GM12878 (cell line): ENCODE data around the gene DNAH9. TPM values are rescaled to one million over a fixed set of nuclear protein-coding genes. Genes with fewer than 3 reads are reported as not detected.

Experiments used
- ATAC-seq: fragments of 200-7000 bp; cut with Tn5 transposase; 3 replicates; pipeline ENCODE4 v1.9.1; 2020; ENCODE audit warnings: mild to moderate bottlenecking, moderate library complexity
- BruUV-seq: library from RNA; stranded (reverse); fragments of 400-500 nt; replicated peaks from 2 replicates; lab custom pipeline; 2021; lab: Mats Ljungman, UMichigan
- CTCF ChIA-PET: fragments of 300-600 bp; sonication (Branson Sonifier 250); formaldehyde crosslinking; extraction: SDS; loops from one replicate; lab custom pipeline; 2021; ENCODE audit warnings: inconsistent platforms; lab: Yijun Ruan, JAX
- POLR2A ChIA-PET: fragments of 350-600 bp; formaldehyde crosslinking; extraction: SDS; loops from one replicate; lab custom pipeline; 2021; ENCODE audit warnings: inconsistent platforms; lab: Charles Lee
- RAD21 ChIA-PET: fragments of 300-600 bp; sonication (Branson Sonifier 250); formaldehyde crosslinking; loops from one replicate; lab custom pipeline; 2023; ENCODE audit warnings: antibody characterized with exemption; ENCODE audit not compliant: unreplicated experiment; lab: Charles Lee
- SMC1A ChIA-PET: fragments of 300-600 bp; sonication (Branson Sonifier 250); formaldehyde crosslinking; loops from one replicate; lab custom pipeline; 2023; ENCODE audit not compliant: unreplicated experiment, uncharacterized antibody; lab: Charles Lee
- DNase-seq: peaks from one replicate; pipeline ENCODE4 v3.0.0-alpha.2; 2011; ENCODE audit warnings: low read depth, low spot score
- FAIRE-seq: peaks from 3 replicates; lab custom pipeline; 2011; peaks lifted over from hg19 to GRCh38; lab: Jason Lieb, UNC
- H2AFZ ChIP-seq: 2 replicates; pipeline ENCODE4 v1.6.0; 2011; ENCODE audit warnings: low read depth, low read length, control low read depth; ENCODE audit not compliant: control insufficient read depth
- H3K27ac ChIP-seq: 2 replicates; pipeline ENCODE4 v1.5.1; 2011; ENCODE audit warnings: control low read depth; ENCODE audit not compliant: control insufficient read depth, insufficient read depth
- H3K27me3 ChIP-seq, 2 experiments: replicated peaks in 1 of 2; 2 replicates each; pipeline versions ENCODE4 v1.6.0 to v1.6.1; 2011; ENCODE audit warnings: low read length in 1 of 2; ENCODE audit not compliant: control insufficient read depth in 2 of 2, insufficient read depth in 2 of 2
- H3K36me3 ChIP-seq, 2 experiments: 2 replicates each; pipeline ENCODE4 v1.5.1; 2011; ENCODE audit warnings: low read length in 1 of 2; ENCODE audit not compliant: control insufficient read depth in 2 of 2, insufficient read depth in 2 of 2
- H3K4me1 ChIP-seq: 2 replicates; pipeline ENCODE4 v1.6.1; 2011; ENCODE audit warnings: mild to moderate bottlenecking, low read length, moderate library complexity, mixed read lengths; ENCODE audit not compliant: control insufficient read depth, insufficient read depth
- H3K4me2 ChIP-seq: 2 replicates; pipeline ENCODE4 v1.6.0; 2011; ENCODE audit warnings: control low read depth; ENCODE audit not compliant: control insufficient read depth, insufficient read depth
- H3K4me3 ChIP-seq: fragments of 200-600 bp; sonication (generic); 2 replicates; pipeline ENCODE4 v1.5.1; 2016
- H3K79me2 ChIP-seq: 2 replicates; pipeline ENCODE4 v1.6.0; 2011; ENCODE audit warnings: low read length; ENCODE audit not compliant: control insufficient read depth, insufficient read depth
- H3K9ac ChIP-seq: 2 replicates; pipeline ENCODE4 v1.8.0; 2011; ENCODE audit warnings: low read length, control low read depth, mixed read lengths; ENCODE audit not compliant: control insufficient read depth, insufficient read depth
- H3K9me3 ChIP-seq: replicated peaks from 3 replicates; pipeline ENCODE4 v1.5.1; 2011; ENCODE audit warnings: mild to moderate bottlenecking, low read length; ENCODE audit not compliant: control insufficient read depth, insufficient read depth
- H4K20me1 ChIP-seq: 2 replicates; pipeline ENCODE4 v1.6.0; 2011; ENCODE audit not compliant: control insufficient read depth, insufficient read depth
- BACH1 ChIP-seq: fragments of 450-650 bp; IDR thresholded peaks from 2 replicates; pipeline ENCODE4 v1.6.1; 2017; ENCODE audit warnings: mild to moderate bottlenecking, borderline replicate concordance
- CBFB ChIP-seq: IDR thresholded peaks from 2 replicates; pipeline ENCODE4 v1.6.1; 2016; ENCODE audit warnings: antibody characterized with exemption, low read depth
- CHD1 ChIP-seq: IDR thresholded peaks from 2 replicates; pipeline ENCODE4 v1.6.1; 2012; ENCODE audit warnings: low read depth, low read length, improper control_type of control experiment
- DPF2 ChIP-seq: fragments of 450-650 bp; IDR thresholded peaks from 2 replicates; pipeline ENCODE4 v1.6.1; 2017; ENCODE audit warnings: mild to moderate bottlenecking
- EED ChIP-seq: sonication (generic); IDR thresholded peaks from 2 replicates; pipeline ENCODE4 v1.6.1; 2016; ENCODE audit warnings: antibody characterized with exemption, low read depth
- GABPA ChIP-seq: IDR thresholded peaks from 2 replicates; pipeline ENCODE4 v1.6.1; 2014; ENCODE audit warnings: antibody characterized with exemption, low read depth, mild to moderate bottlenecking, inconsistent platforms
- HDAC2 ChIP-seq: fragments of 200-600 bp; sonication (generic); IDR thresholded peaks from 2 replicates; pipeline ENCODE4 v1.6.1; 2017
- MEF2A ChIP-seq: IDR thresholded peaks from 2 replicates; pipeline ENCODE4 v1.6.1; 2011; ENCODE audit warnings: low read depth, mild to moderate bottlenecking, low read length, moderate library complexity; ENCODE audit not compliant: insufficient read depth
- MYB ChIP-seq: fragments of 150-350 bp; IDR thresholded peaks from 2 replicates; pipeline ENCODE4 v1.6.1; 2014; ENCODE audit warnings: mild to moderate bottlenecking, low read depth, low read length, borderline replicate concordance
- POLR2AphosphoS5 ChIP-seq: IDR thresholded peaks from 2 replicates; pipeline ENCODE4 v1.6.1; 2011; ENCODE audit warnings: mild to moderate bottlenecking, low read length, inconsistent platforms
- ZNF207 ChIP-seq: fragments of 450-650 bp; IDR thresholded peaks from 2 replicates; pipeline ENCODE4 v1.6.1; 2014; ENCODE audit warnings: antibody characterized with exemption, mild to moderate bottlenecking, borderline replicate concordance
- ZZZ3 ChIP-seq: IDR thresholded peaks from 2 replicates; pipeline ENCODE4 v1.6.1; 2011; ENCODE audit warnings: low read depth; ENCODE audit not compliant: control insufficient read depth, insufficient read length
- WGBS: methylation state at CpG from one replicate; pipeline ENCODE4 v1.1.6; 2016; ENCODE audit warnings: low lambda C conversion rate; ENCODE audit not compliant: insufficient replicate concordance, insufficient coverage; ENCODE audit errors: missing lambda C conversion rate; 5-methylcytosine and 5-hydroxymethylcytosine counted together
- in situ Hi-C: fragments of 300-500 bp; cut with MboI; formaldehyde crosslinking; loops from 9 replicates; pipeline ENCODE4 v1.14.3; 2018; ENCODE audit warnings: mixed read lengths
- intact Hi-C: fragments of 100-400 bp; cut with micrococcal nuclease; formaldehyde crosslinking; loops from one replicate; pipeline ENCODE4 v1.14.2; 2022; ENCODE audit not compliant: unreplicated experiment
- polyA plus RNA-seq, 11 experiments: library from polyadenylated mRNA; depleted of rRNA in 4 of 11; unstranded in 6 of 11; stranded (reverse) in 5 of 11; fragments of >200 nt; fragmentation: Nextera tagmentation in 4 of 11; fragmentation: Illumina TruSeq in 1 of 11; extraction: Ambion mirVana in 4 of 11; extraction: Trizol in 1 of 11; gene quantifications; 1 replicate in 1 of 11; 2 replicates in 10 of 11; pipeline versions ENCODE4 v1.2.1 to v1.2.3, GENCODE V29; 2011 to 2016; ENCODE audit warnings: inconsistent platforms in 2 of 11, missing spikeins in 2 of 11, low read depth in 1 of 11
- total RNA-seq, 4 experiments: library from RNA; depleted of rRNA in 3 of 4; stranded (reverse); fragments of >200 nt in 3 of 4; fragmentation: Illumina TruSeq in 1 of 4; extraction: Trizol in 1 of 4; gene quantifications; 2 replicates each; pipeline versions ENCODE4 v1.2.1 to v1.2.3, GENCODE V29; 2013 to 2021
- TF ChIP-seq, protein P1 (sequence below): fragments of 150-350 bp; IDR thresholded peaks from 2 replicates; pipeline ENCODE4 v1.6.1; 2016; ENCODE audit warnings: low read depth, low read length
- TF ChIP-seq, protein P2 (sequence below): fragments of 450-650 bp; IDR thresholded peaks from 2 replicates; pipeline ENCODE4 v1.6.1; 2018; ENCODE audit warnings: mild to moderate bottlenecking, low read depth, moderate library complexity; ENCODE audit not compliant: partially characterized antibody
- TF ChIP-seq, protein P3 (sequence below): fragments of 450-650 bp; formaldehyde crosslinking; IDR thresholded peaks from 2 replicates; pipeline ENCODE4 v1.5.0; 2022; ENCODE audit warnings: mild to moderate bottlenecking, missing genetic modification characterization

The DNAH9 gene
- total and polyA plus RNA-seq, 10 of the 15 experiments (the other 5 are each of a cell fraction or from before 2014, with no cell fraction given), result 0.10 to 0.40 (median 0.19) TPM; not detected in 7

DNA sequence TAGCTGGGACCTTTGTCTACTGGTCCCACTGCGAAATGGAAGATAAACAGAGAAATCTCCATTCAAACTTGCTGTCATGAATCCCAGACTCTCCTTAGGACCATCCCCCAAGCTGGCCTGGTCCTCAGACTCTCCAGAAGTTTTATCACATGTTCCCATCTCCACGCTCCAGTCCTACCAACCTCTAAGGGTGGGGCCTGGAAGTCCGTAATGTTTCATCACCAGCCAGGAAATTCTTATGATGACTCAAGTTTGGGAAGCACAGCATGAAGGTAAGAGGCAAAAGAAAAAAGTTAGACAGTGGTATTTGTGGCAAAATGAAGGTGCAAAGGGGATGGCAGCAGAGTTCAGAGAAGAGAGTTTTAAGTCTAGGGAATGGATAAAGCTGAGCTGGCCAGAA lies 346.3 kb downstream of the DNAH9 start (continued):
- no peak for TF ChIP-seq MYB
- TF ChIP-seq, all 136 proteins: peak for 0

DNA sequence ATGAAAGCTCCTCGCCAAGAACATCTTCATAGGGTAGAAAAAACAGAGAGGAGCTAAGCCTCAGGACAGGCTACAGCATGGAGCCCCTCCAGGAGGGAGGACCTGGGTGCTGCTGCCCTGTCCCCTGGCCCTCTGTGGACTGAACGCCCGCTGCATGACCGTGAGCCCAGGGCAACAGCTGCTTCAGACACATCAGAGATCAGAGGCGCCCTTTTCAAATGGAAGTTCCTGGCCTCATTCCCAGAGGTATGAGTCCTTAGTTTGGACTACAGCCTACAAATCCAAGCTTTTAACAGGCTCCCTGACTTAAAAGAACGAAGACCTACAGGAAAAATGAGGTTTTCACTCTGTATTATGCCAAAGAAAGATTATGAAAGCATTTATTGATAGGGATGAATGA lies 350.5 kb downstream of the DNAH9 start:
- FAIRE-seq (no peak), DNase-seq (no peak), ATAC-seq (no peak)
- no peak overlapping the region for H3K4me2 ChIP-seq
- intact Hi-C loops (no loop called here), in situ Hi-C loops (loop anchor here (25.0 kb wide), 1 partner anchor 1061 kb away; no protein-coding TSS in a partner anchor)
- no peaks in the 10 kb centered on the region; the same call in 2 of the 3 replicates for H3K9me3 ChIP-seq
- ChIA-PET POLR2A (no interaction called here), RAD21 (no interaction called here), SMC1A (interaction anchor here (0.7 kb wide), 1 partner anchor 12 kb away, joined by 3 read pairs; no protein-coding TSS in a partner anchor), CTCF (no interaction called here)
- no peaks in the 10 kb centered on the region for H3K4me1 ChIP-seq
- no peaks in the 10 kb centered on the region for H3K36me3 ChIP-seq
- H4K20me1 ChIP-seq, result no peaks in the 10 kb centered on the region
- H3K9ac ChIP-seq, result no peak overlapping the region
- H2AFZ ChIP-seq, result no peak overlapping the region
- 31% methylated on average over 6 of the region's 6 CpGs for WGBS
- no peaks in the 10 kb centered on the region for H3K27me3 ChIP-seq
- no peak overlapping the region for H3K27ac ChIP-seq
- H3K79me2 ChIP-seq, result no peaks in the 10 kb centered on the region
- no TSS peak for BruUV-seq
- no peak overlapping the region for H3K4me3 ChIP-seq
- no peak for TF ChIP-seq MEF2A
- TF ChIP-seq, protein P1, sequence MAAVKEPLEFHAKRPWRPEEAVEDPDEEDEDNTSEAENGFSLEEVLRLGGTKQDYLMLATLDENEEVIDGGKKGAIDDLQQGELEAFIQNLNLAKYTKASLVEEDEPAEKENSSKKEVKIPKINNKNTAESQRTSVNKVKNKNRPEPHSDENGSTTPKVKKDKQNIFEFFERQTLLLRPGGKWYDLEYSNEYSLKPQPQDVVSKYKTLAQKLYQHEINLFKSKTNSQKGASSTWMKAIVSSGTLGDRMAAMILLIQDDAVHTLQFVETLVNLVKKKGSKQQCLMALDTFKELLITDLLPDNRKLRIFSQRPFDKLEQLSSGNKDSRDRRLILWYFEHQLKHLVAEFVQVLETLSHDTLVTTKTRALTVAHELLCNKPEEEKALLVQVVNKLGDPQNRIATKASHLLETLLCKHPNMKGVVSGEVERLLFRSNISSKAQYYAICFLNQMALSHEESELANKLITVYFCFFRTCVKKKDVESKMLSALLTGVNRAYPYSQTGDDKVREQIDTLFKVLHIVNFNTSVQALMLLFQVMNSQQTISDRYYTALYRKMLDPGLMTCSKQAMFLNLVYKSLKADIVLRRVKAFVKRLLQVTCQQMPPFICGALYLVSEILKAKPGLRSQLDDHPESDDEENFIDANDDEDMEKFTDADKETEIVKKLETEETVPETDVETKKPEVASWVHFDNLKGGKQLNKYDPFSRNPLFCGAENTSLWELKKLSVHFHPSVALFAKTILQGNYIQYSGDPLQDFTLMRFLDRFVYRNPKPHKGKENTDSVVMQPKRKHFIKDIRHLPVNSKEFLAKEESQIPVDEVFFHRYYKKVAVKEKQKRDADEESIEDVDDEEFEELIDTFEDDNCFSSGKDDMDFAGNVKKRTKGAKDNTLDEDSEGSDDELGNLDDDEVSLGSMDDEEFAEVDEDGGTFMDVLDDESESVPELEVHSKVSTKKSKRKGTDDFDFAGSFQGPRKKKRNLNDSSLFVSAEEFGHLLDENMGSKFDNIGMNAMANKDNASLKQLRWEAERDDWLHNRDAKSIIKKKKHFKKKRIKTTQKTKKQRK, result no peak
- TF ChIP-seq CHD1, result no peak
- TF ChIP-seq, protein P2, sequence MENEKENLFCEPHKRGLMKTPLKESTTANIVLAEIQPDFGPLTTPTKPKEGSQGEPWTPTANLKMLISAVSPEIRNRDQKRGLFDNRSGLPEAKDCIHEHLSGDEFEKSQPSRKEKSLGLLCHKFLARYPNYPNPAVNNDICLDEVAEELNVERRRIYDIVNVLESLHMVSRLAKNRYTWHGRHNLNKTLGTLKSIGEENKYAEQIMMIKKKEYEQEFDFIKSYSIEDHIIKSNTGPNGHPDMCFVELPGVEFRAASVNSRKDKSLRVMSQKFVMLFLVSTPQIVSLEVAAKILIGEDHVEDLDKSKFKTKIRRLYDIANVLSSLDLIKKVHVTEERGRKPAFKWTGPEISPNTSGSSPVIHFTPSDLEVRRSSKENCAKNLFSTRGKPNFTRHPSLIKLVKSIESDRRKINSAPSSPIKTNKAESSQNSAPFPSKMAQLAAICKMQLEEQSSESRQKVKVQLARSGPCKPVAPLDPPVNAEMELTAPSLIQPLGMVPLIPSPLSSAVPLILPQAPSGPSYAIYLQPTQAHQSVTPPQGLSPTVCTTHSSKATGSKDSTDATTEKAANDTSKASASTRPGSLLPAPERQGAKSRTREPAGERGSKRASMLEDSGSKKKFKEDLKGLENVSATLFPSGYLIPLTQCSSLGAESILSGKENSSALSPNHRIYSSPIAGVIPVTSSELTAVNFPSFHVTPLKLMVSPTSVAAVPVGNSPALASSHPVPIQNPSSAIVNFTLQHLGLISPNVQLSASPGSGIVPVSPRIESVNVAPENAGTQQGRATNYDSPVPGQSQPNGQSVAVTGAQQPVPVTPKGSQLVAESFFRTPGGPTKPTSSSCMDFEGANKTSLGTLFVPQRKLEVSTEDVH, result no peak
- TF ChIP-seq DPF2, result no peak
- TF ChIP-seq HDAC2, result no peak
- TF ChIP-seq, protein P3, sequence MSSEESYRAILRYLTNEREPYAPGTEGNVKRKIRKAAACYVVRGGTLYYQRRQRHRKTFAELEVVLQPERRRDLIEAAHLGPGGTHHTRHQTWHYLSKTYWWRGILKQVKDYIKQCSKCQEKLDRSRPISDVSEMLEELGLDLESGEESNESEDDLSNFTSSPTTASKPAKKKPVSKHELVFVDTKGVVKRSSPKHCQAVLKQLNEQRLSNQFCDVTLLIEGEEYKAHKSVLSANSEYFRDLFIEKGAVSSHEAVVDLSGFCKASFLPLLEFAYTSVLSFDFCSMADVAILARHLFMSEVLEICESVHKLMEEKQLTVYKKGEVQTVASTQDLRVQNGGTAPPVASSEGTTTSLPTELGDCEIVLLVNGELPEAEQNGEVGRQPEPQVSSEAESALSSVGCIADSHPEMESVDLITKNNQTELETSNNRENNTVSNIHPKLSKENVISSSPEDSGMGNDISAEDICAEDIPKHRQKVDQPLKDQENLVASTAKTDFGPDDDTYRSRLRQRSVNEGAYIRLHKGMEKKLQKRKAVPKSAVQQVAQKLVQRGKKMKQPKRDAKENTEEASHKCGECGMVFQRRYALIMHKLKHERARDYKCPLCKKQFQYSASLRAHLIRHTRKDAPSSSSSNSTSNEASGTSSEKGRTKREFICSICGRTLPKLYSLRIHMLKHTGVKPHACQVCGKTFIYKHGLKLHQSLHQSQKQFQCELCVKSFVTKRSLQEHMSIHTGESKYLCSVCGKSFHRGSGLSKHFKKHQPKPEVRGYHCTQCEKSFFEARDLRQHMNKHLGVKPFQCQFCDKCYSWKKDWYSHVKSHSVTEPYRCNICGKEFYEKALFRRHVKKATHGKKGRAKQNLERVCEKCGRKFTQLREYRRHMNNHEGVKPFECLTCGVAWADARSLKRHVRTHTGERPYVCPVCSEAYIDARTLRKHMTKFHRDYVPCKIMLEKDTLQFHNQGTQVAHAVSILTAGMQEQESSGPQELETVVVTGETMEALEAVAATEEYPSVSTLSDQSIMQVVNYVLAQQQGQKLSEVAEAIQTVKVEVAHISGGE (CRISPR knock-in tag), result no peak
- no peak for TF ChIP-seq ZNF207
- no peak for TF ChIP-seq BACH1
- no peak for TF ChIP-seq EED
- no peak for TF ChIP-seq CBFB
- TF ChIP-seq GABPA, result no peak
- no peak for TF ChIP-seq POLR2AphosphoS5
- no peak for TF ChIP-seq ZZZ3
